Activated CD8-positive, alpha-beta T cell treated with anti-CD3 and anti-CD28 coated beads, Interleukin-2, amount 10 ng/mL, durations not matched to agents 7 days and 5 days (primary cell): Measurements from ENCODE around the gene UFD1. TPM values are rescaled to one million over a fixed set of nuclear protein-coding genes. Genes with fewer than 3 reads are reported as not detected.

Experiments used
- ATAC-seq: fragments of 150-1000 bp; cut with Tn5 transposase; one replicate; pipeline ENCODE4 v1.10.0; 2021; ENCODE audit warnings: moderate library complexity
- CTCF ChIA-PET: fragments of 350-600 bp; sonication (Branson Sonifier 250); formaldehyde crosslinking; loops from one replicate; lab custom pipeline; 2021; ENCODE audit warnings: antibody characterized with exemption; lab: Charles Lee
- POLR2A ChIA-PET: fragments of 350-600 bp; sonication (Branson Sonifier 250); formaldehyde crosslinking; loops from one replicate; lab custom pipeline; 2021; ENCODE audit warnings: antibody characterized with exemption; lab: Charles Lee
- DNase-seq: peaks from one replicate; pipeline ENCODE4 v3.0.0-alpha.2; 2020
- H3K27ac Mint-ChIP-seq: one replicate; pipeline ENCODE4 v1.8.0; 2021; ENCODE audit warnings: mild to moderate bottlenecking, mixed read lengths
- H3K27me3 Mint-ChIP-seq: one replicate; pipeline ENCODE4 v1.8.0; 2021; ENCODE audit warnings: low read depth, mixed read lengths
- H3K36me3 Mint-ChIP-seq: one replicate; pipeline ENCODE4 v1.8.0; 2021; ENCODE audit warnings: low read depth, mixed read lengths
- H3K4me1 Mint-ChIP-seq: one replicate; pipeline ENCODE4 v1.8.0; 2021; ENCODE audit warnings: low read depth, mixed read lengths
- H3K4me3 Mint-ChIP-seq: one replicate; pipeline ENCODE4 v1.8.0; 2021; ENCODE audit warnings: mild to moderate bottlenecking, mixed read lengths
- H3K9me3 Mint-ChIP-seq: one replicate; pipeline ENCODE4 v1.8.0; 2022; ENCODE audit warnings: mixed read lengths; ENCODE audit not compliant: insufficient read depth
- total RNA-seq, 2 experiments: library from RNA; stranded (reverse); gene quantifications; one replicate each; pipeline ENCODE4 v1.2.3, GENCODE V29; 2021

Gene UFD1
- total RNA-seq, 2 experiments from 2014 or later: 94.3 to 97.2 TPM

DNA sequence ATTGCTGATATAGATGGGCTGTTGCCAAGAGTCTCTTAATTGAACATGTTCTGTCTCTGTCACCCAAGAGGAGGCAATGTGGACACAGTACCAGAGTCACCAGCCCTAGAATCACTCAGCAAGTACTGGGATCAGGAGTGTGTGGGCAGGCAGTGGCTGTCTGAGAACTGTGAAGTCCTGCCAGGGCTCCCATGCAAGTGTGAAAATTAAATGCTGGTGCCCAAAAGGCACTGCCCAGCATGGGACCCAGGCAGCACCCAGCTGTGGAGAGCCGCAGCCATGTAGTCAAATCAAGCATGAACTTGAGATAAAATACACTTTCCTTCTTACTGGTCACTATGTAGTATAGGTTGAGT, 67.3 kb downstream of the UFD1 start:
- Mint-ChIP-seq H3K27me3 (no peaks in the 10 kb centered on the region), H3K27ac (peak overlapping the region; percentile 18), H3K36me3 (peaks cover 40% of the 10 kb centered on the region), H3K4me3 (no peak overlapping the region), H3K9me3 (no peaks in the 10 kb centered on the region), H3K4me1 (peaks cover 2% of the 10 kb centered on the region)
- ATAC-seq (no peak), DNase-seq (no peak)
- POLR2A ChIA-PET: no interaction called here
- CTCF ChIA-PET: no interaction called here

DNA sequence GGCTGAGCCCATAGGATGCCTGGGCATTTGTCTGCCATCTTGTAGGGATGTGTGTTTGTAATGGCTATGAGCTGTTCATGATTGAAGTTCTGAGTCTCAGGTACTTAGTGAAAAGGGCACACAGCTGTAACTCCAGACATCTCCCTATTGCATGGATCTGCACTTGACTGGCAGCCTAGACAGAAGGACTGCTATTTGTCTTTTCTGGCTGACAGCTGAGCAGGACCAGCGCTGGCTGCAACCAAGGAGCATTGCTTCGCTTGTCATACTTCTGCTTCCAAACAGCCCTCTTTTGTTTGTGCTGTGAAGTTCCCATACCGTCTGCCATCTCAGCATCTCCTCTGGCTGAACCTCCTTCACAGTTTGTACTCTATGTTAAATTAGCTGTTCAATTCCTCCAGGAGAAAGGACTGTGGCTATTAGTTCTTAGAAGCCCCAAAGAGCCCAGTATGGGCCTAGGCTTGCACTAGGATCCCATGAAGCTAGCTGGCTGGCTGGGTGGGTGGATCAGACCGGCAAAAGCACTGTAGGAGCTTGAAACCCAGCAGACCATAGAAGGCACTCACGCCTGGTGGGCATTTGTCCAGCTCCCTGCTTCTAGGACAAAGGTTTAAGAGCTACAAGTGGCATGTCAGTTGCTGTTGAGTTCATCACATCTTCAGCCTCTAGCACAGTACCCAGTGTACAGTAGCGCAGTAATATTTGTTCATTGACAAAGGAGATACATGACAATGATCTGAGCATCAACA, 67.9 kb downstream of the UFD1 start:
- ChIA-PET CTCF (no interaction called here), POLR2A (no interaction called here)
- no peaks in the 10 kb centered on the region for H3K9me3 Mint-ChIP-seq
- no peak for ATAC-seq
- no peak for DNase-seq
- peaks cover 2% of the 10 kb centered on the region for H3K4me1 Mint-ChIP-seq
- H3K36me3 Mint-ChIP-seq: peaks cover 42% of the 10 kb centered on the region
- H3K27me3 Mint-ChIP-seq: no peaks in the 10 kb centered on the region
- peak overlapping the region; percentile 18 for H3K27ac Mint-ChIP-seq
- no peak overlapping the region for H3K4me3 Mint-ChIP-seq

DNA sequence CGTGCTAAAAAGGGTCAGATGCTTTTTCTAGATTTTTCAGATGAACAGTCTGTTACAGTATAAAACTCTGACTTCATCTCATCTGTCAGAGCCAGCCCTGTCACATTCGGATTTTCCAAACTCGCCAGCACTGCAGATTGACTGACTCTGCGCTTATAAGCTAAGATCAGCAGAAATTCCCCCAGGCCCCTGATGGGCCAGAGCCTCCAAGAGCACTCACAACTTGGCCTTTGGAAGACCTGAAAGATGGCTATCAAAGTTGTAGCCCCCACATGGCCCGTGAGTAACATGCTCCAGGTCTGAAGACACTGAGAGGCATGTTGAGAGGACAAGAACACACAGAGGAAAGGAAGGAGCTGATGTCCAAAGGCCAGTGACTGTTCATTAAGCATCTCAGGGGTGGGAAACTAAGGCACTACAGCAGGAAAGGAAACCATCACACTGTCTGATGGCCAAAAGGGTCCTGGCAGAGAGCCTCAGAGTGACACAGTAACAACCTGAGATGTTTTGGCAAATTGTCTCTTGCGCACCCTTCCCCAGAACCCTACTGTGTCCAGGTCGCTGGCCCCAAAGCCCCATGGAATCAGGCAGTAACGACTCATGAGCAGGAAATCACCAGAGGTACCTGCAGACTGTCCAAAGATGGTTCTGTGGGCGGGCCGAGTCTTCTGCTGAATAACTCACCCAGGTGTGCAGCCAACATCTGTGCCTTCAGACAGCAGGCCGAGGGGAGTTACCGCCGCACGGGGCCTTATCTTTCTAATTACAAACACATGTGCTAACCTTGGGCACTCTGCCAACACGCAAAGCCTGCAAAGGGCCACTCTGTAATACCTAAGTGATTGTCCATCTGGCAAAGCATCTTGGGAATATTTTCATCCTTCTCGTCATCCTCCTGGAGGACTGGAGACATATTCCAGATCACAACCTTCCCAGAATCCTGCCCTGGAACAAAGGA, 71.1 kb downstream of the UFD1 start:
- no peaks in the 10 kb centered on the region for H3K9me3 Mint-ChIP-seq
- H3K4me1 Mint-ChIP-seq: no peaks in the 10 kb centered on the region
- no peak for ATAC-seq
- no peak overlapping the region for H3K27ac Mint-ChIP-seq
- no peak overlapping the region for H3K4me3 Mint-ChIP-seq
- peaks cover 46% of the 10 kb centered on the region for H3K36me3 Mint-ChIP-seq
- CTCF ChIA-PET: no interaction called here
- POLR2A ChIA-PET: no interaction called here
- DNase-seq: no peak
- H3K27me3 Mint-ChIP-seq: no peaks in the 10 kb centered on the region

DNA sequence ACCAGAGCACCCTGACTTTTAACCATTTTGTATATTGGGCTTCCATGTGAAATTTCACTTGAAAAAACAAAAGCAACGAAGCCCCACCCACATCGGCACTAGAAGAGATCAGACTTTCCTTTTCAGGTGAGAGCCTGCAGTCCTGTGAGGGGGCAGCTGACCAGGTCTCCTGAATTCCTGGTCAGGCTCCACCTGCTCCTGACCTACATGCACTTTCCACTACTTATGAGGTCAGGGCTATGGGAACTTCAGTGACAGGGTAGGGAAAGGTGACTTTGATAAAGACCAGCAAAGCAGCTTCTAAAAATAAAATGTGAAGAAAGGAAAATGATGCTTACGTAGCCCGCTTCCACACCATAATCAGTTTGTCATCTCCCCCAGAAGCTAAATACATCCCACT, 72.1 kb downstream of the UFD1 start:
- Mint-ChIP-seq H3K27ac (no peak overlapping the region), H3K4me3 (no peak overlapping the region), H3K36me3 (peaks cover 47% of the 10 kb centered on the region), H3K27me3 (no peaks in the 10 kb centered on the region), H3K4me1 (no peaks in the 10 kb centered on the region), H3K9me3 (no peaks in the 10 kb centered on the region)
- ATAC-seq (no peak), DNase-seq (no peak)
- POLR2A ChIA-PET: interaction anchor here (0.6 kb wide), 1 partner anchor 40 kb away, joined by 3 read pairs; no protein-coding TSS in a partner anchor
- CTCF ChIA-PET: interaction anchor here (1.2 kb wide), 1 partner anchor 71 kb away, joined by 4 read pairs; no protein-coding TSS in a partner anchor

DNA sequence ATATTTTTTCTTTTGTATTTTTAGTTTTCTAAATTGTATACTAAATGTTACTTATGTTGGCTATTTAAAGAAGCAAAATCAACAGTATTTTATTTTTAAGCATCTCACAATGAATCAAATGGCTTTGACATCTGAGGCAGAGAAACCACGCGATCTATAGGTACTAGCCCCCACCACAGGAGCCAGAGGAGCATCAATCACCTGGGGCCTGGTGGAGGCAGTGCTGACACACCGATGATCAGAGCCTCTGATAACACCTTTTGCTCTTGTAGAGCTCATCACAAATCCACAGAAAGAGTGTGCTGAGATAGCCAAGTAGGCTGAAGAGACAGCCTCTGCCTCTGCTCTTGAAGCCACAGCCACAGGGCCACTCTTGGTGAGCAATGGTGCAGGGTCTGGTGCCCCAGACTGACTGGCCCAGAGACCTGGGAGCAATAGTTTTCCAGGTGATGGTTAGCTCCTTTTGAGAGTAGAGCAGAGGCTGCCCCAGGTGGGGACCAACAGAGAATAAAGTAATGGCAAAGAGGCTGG, 72.6 kb downstream of the UFD1 start:
- Mint-ChIP-seq H3K27ac (no peak overlapping the region), H3K9me3 (no peaks in the 10 kb centered on the region), H3K27me3 (no peaks in the 10 kb centered on the region), H3K4me1 (no peaks in the 10 kb centered on the region), H3K36me3 (peaks cover 52% of the 10 kb centered on the region), H3K4me3 (no peak overlapping the region)
- ATAC-seq (peak; percentile 36), DNase-seq (no peak)
- ChIA-PET CTCF (interaction anchor here (1.2 kb wide), 1 partner anchor 72 kb away, joined by 4 read pairs; no protein-coding TSS in a partner anchor), POLR2A (interaction anchor here (0.6 kb wide), 1 partner anchor 41 kb away, joined by 3 read pairs; no protein-coding TSS in a partner anchor)

DNA sequence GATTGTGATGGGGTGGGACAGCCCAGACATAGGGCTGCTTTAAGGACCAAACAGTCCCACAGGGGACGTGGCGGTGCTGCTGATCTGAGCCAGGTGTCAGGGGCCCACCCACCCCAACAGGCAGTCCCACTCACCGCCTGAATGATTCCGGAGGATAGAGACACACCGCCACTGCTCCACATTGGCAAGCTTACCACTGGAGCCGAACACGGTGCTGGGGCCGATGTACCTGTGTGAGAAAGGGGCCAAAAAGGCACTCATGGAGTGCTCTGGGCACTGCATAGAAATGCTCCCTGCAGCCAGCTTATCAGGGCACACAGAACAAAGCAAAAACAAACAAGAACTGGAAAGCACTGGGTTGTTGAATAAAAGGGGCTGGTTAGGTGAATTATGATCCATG, 73.3 kb downstream of the UFD1 start:
- CTCF ChIA-PET: no interaction called here
- DNase-seq (no peak), ATAC-seq (no peak)
- no peak overlapping the region for H3K27ac Mint-ChIP-seq
- no peaks in the 10 kb centered on the region for H3K4me1 Mint-ChIP-seq
- H3K27me3 Mint-ChIP-seq: no peaks in the 10 kb centered on the region
- POLR2A ChIA-PET: no interaction called here
- H3K4me3 Mint-ChIP-seq: no peak overlapping the region
- H3K36me3 Mint-ChIP-seq: peaks cover 58% of the 10 kb centered on the region
- H3K9me3 Mint-ChIP-seq: no peaks in the 10 kb centered on the region

DNA sequence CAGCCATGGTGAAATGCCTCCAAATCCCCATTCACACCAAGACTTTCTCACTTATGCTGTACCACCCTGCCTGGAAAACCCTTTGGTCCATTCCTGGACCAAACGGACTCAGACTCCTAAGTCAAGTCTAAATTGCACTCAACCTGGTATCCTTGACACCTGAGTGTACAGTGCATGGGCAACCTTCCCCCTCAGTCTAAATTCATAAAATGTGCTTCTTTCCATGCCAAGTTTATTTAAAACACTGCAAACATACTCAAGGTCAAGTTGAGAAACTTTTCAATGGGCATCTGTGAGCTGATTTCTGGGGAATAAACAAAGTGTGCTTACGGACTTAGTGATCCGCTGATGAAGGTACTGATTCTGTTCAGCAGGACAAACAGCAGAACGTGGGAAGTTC, 73.9 kb downstream of the UFD1 start:
- ATAC-seq (no peak), DNase-seq (no peak)
- ChIA-PET POLR2A (no interaction called here), CTCF (no interaction called here)
- Mint-ChIP-seq H3K9me3 (no peaks in the 10 kb centered on the region), H3K4me3 (no peak overlapping the region), H3K27me3 (no peaks in the 10 kb centered on the region), H3K36me3 (peaks cover 56% of the 10 kb centered on the region), H3K4me1 (no peaks in the 10 kb centered on the region), H3K27ac (no peak overlapping the region)

DNA sequence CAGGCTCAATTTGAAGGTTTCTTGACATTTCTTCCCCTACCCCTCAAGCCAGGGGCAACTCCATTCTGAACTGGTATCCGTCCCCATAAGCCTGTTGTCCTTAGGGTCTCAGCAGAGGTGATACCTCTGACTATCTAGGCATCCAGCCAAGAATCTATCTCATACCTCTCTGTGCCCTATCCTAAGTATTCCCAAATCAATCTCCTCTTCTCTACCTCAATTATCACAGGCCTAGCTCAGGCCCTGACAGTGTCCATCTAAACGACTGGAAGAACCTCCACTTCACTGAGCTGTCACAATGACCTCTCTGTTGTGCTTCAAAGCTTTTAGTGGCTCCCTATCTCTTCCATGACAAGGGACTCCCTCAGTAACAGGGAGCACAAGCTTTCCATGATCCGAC, 74.3 kb downstream of the UFD1 start:
- H3K27ac Mint-ChIP-seq: no peak overlapping the region
- no peaks in the 10 kb centered on the region for H3K9me3 Mint-ChIP-seq
- H3K4me1 Mint-ChIP-seq: no peaks in the 10 kb centered on the region
- ChIA-PET POLR2A (no interaction called here), CTCF (no interaction called here)
- ATAC-seq: no peak
- H3K27me3 Mint-ChIP-seq: no peaks in the 10 kb centered on the region
- no peak overlapping the region for H3K4me3 Mint-ChIP-seq
- H3K36me3 Mint-ChIP-seq: peaks cover 52% of the 10 kb centered on the region
- no peak for DNase-seq

DNA sequence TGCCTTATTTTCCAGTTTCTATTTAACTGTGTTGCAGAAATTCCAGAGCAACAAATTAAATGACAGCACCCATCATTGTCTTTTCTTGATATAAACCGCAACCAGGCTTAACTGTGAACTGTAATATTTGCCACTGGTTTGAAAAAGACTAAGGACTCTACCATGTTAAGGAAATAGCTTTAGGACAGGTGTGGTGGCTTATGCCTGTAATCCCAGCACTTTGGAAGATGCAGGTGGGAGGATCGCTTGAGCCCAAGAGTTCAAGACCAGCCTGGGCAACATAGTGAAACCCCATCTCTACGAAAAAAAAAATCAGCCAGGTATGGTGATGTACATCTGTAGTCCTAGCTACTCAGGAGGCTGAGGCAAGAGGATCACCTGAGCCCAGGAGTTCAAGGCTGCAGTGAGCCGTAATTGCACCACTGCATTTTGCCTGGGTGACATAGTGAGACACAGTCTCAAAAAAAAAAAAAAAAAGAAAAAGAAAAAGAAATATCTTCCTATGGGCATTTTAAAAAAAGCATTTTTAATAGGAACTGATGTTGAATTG, 76.3 kb downstream of the UFD1 start:
- POLR2A ChIA-PET: interaction anchor here (0.7 kb wide), 1 partner anchor 8 kb away, joined by 3 read pairs; no protein-coding TSS in a partner anchor
- no peaks in the 10 kb centered on the region for H3K27me3 Mint-ChIP-seq
- CTCF ChIA-PET: no interaction called here

DNA sequence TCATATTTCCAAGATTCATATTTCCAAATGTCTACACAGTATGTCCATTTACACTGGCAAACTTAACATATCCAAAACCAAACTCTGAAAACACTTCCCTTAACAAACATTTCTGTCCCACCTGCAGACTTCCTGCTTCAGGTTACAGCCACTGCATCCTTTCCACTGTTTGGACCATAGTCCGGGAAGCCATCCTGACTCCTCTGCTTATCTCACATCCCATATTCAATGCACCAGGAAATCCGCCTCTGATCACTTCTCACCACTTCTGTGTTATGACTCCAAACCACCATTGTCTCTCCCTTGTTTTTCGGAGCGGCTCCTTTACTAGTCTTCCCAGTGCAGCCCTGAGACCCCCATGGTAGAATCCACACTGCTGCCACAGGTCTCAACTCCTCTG, 77.5 kb downstream of the UFD1 start:
- ATAC-seq: no peak
- ChIA-PET POLR2A (no interaction called here), CTCF (no interaction called here)
- Mint-ChIP-seq H3K4me1 (peaks cover 2% of the 10 kb centered on the region), H3K36me3 (peaks cover 44% of the 10 kb centered on the region), H3K27ac (peak overlapping the region; percentile 45), H3K9me3 (no peaks in the 10 kb centered on the region), H3K27me3 (no peaks in the 10 kb centered on the region), H3K4me3 (no peak overlapping the region)
- no peak for DNase-seq

More for the DNA sequence above, 76.3 kb downstream of the UFD1 start:
- Mint-ChIP-seq H3K27ac (no peak overlapping the region), H3K36me3 (peaks cover 49% of the 10 kb centered on the region), H3K4me3 (no peak overlapping the region), H3K9me3 (no peaks in the 10 kb centered on the region), H3K4me1 (peaks cover 2% of the 10 kb centered on the region)
- no peak for DNase-seq
- ATAC-seq: no peak

DNA sequence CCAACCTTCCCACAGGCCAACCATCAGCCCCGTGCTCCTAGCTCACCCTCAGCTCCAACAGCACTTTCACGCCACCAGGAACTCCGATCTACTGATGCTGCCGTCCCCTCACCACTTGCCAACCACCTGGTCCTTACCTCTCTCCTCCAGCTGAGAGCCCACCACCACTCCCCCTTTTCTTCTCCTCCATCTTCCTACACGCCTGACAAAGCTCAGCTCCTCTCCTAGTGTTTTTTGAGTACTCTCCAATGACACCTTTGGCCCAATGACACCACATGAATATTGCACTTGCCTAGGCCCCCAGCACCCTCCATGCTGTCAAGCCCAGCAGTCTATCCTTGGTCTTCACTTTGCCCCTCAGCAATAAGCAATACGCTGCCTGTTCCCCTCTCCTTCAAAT, 78.1 kb downstream of the UFD1 start:
- CTCF ChIA-PET: no interaction called here
- no peaks in the 10 kb centered on the region for H3K9me3 Mint-ChIP-seq
- no peak for ATAC-seq
- peaks cover 41% of the 10 kb centered on the region for H3K36me3 Mint-ChIP-seq
- POLR2A ChIA-PET: no interaction called here
- H3K4me3 Mint-ChIP-seq: no peak overlapping the region
- H3K27me3 Mint-ChIP-seq: no peaks in the 10 kb centered on the region
- H3K4me1 Mint-ChIP-seq: peaks cover 2% of the 10 kb centered on the region
- no peak for DNase-seq
- peak overlapping the region; percentile 45 for H3K27ac Mint-ChIP-seq
